CD14-positive monocyte (primary cell): Measurements from ENCODE around the gene NUDT16. TPM values are rescaled to one million over a fixed set of nuclear protein-coding genes. Genes with fewer than 3 reads are reported as not detected.

Experiments used
- DNase-seq, 3 donors: peaks; one replicate each; pipeline ENCODE4 v3.0.0-alpha.2; 2011 to 2022
- H2AFZ ChIP-seq: 2 replicates; pipeline ENCODE4 v1.6.0; 2012; ENCODE audit warnings: mild to moderate bottlenecking, low read depth, low read length, inconsistent platforms; ENCODE audit not compliant: insufficient read depth, poor library complexity, severe bottlenecking
- H3K27ac ChIP-seq, 2 donors: 1 replicate in 1 of 2; 2 replicates in 1 of 2; pipeline ENCODE4 v1.5.1; 2012 to 2013; ENCODE audit warnings: low read length in 2 of 2, control low read depth in 1 of 2, inconsistent platforms in 1 of 2, low read depth in 1 of 2, mild to moderate bottlenecking in 1 of 2
- H3K27me3 ChIP-seq, 2 donors: one replicate each; pipeline versions ENCODE4 v1.6.0 to v1.6.1; 2011 to 2013; ENCODE audit warnings: low read length in 2 of 2; ENCODE audit not compliant: control insufficient read depth in 2 of 2, insufficient read depth in 2 of 2
- H3K36me3 ChIP-seq, 2 donors: replicated peaks in 1 of 2; 1 replicate in 1 of 2; 2 replicates in 1 of 2; pipeline versions ENCODE4 v1.5.1 to v1.6.1; 2012 to 2013; ENCODE audit warnings: low read length in 2 of 2, control low read depth in 1 of 2, inconsistent platforms in 1 of 2, mild to moderate bottlenecking in 1 of 2; ENCODE audit not compliant: insufficient read depth in 2 of 2, control insufficient read depth in 1 of 2
- H3K4me1 ChIP-seq, 2 donors: 1 replicate in 1 of 2; 2 replicates in 1 of 2; pipeline versions ENCODE4 v1.5.1 to v1.6.1; 2012 to 2013; ENCODE audit warnings: low read length in 2 of 2, control low read depth in 1 of 2, inconsistent platforms in 1 of 2, mild to moderate bottlenecking in 1 of 2, moderate library complexity in 1 of 2; ENCODE audit not compliant: insufficient read depth in 2 of 2, control insufficient read depth in 1 of 2
- H3K4me2 ChIP-seq: replicated peaks from 2 replicates; pipeline ENCODE3; 2012; ENCODE audit warnings: low read length, moderate library complexity, mild to moderate bottlenecking; ENCODE audit not compliant: poor library complexity, severe bottlenecking; ENCODE audit errors: extremely low read depth
- H3K4me3 ChIP-seq, 3 experiments: fragments of 200-600 bp in 1 of 3; sonication (generic) in 1 of 3; replicated peaks in 1 of 3; 1 replicate in 2 of 3; 2 replicates in 1 of 3; pipeline ENCODE4 v1.5.1; 2011 to 2013; ENCODE audit warnings: low read length in 3 of 3, mild to moderate bottlenecking in 3 of 3, control low read depth in 2 of 3, low read depth in 2 of 3, inconsistent platforms in 1 of 3, moderate library complexity in 1 of 3
- H3K79me2 ChIP-seq: 2 replicates; pipeline ENCODE4 v1.6.0; 2012; ENCODE audit warnings: mild to moderate bottlenecking, control low read depth, inconsistent platforms, low read length, moderate library complexity; ENCODE audit not compliant: insufficient read depth
- H3K9ac ChIP-seq: 2 replicates; pipeline ENCODE4 v1.6.0; 2017; ENCODE audit warnings: low read length, mild to moderate bottlenecking; ENCODE audit not compliant: insufficient read depth, poor library complexity, severe bottlenecking
- H3K9me3 ChIP-seq, 2 donors: replicated peaks in 1 of 2; 1 replicate in 1 of 2; 2 replicates in 1 of 2; pipeline versions ENCODE4 v1.5.1 to v1.6.1; 2012 to 2013; ENCODE audit warnings: low read length in 2 of 2, control low read depth in 1 of 2; ENCODE audit not compliant: control insufficient read depth in 1 of 2, insufficient read depth in 1 of 2
- H4K20me1 ChIP-seq: 2 replicates; pipeline ENCODE4 v1.6.0; 2012; ENCODE audit warnings: mild to moderate bottlenecking, low read length, control low read depth, moderate library complexity; ENCODE audit not compliant: insufficient read depth
- H3K27ac Mint-ChIP-seq, 7 donors: one replicate each; pipeline ENCODE4 v1.8.0; 2020; ENCODE audit warnings: mild to moderate bottlenecking in 7 of 7, mixed read lengths in 7 of 7, moderate library complexity in 6 of 7, inconsistent platforms in 2 of 7
- H3K27me3 Mint-ChIP-seq, 3 donors: one replicate each; pipeline ENCODE4 v1.8.0; 2021 to 2022; ENCODE audit warnings: low read depth in 3 of 3, mild to moderate bottlenecking in 3 of 3, mixed read lengths in 3 of 3, moderate library complexity in 3 of 3, inconsistent platforms in 1 of 3
- H3K36me3 Mint-ChIP-seq, 2 donors: one replicate each; pipeline ENCODE4 v1.8.0; 2020; ENCODE audit warnings: mixed read lengths in 2 of 2, inconsistent platforms in 1 of 2, mild to moderate bottlenecking in 1 of 2
- H3K4me1 Mint-ChIP-seq: one replicate; pipeline ENCODE4 v1.8.0; 2020; ENCODE audit warnings: mild to moderate bottlenecking, mixed read lengths
- H3K4me3 Mint-ChIP-seq, 2 donors: one replicate each; pipeline ENCODE4 v1.8.0; 2020; ENCODE audit warnings: mild to moderate bottlenecking in 2 of 2, mixed read lengths in 2 of 2, moderate library complexity in 1 of 2
- H3K9me3 Mint-ChIP-seq, 7 donors: one replicate each; pipeline ENCODE4 v1.8.0; 2020 to 2022; ENCODE audit warnings: mixed read lengths in 7 of 7, mild to moderate bottlenecking in 6 of 7, moderate library complexity in 6 of 7, inconsistent platforms in 2 of 7
- CTCF ChIP-seq: fragments of 200-600 bp; IDR thresholded peaks from one replicate; pipeline ENCODE4 v1.8.0; 2022; ENCODE audit warnings: antibody characterized with exemption, mild to moderate bottlenecking
- WGBS: methylation state at CpG from one replicate; pipeline ENCODE4 v1.1.5; 2013; ENCODE audit warnings: missing lambda C conversion rate; ENCODE audit not compliant: insufficient coverage; 5-methylcytosine and 5-hydroxymethylcytosine counted together
- intact Hi-C, 2 donors: fragments of 100-400 bp; cut with micrococcal nuclease; formaldehyde crosslinking; loops; one replicate each; pipeline versions ENCODE4 v1.15.0 to v1.15.1; 2023
- polyA plus RNA-seq, 3 donors: library from polyadenylated mRNA; depleted of rRNA in 1 of 3; unstranded in 2 of 3; stranded (reverse) in 1 of 3; fragments of 300-500 nt in 2 of 3; fragments of >200 nt in 1 of 3; fragmentation: Illumina TruSeq in 2 of 3; gene quantifications; 1 replicate in 2 of 3; 2 replicates in 1 of 3; pipeline ENCODE4 v1.2.3, GENCODE V29; 2012 to 2021

The NUDT16 gene
- polyA plus RNA-seq, 3 donors: 23.6 to 27.0 (median 27.0) TPM

- H3K36me3 ChIP-seq: no peaks in the 10 kb centered on the region
- H3K4me1 Mint-ChIP-seq: peaks cover 11% of the 10 kb centered on the region
- intact Hi-C loops: no loop called here
- H3K9ac ChIP-seq: no peak overlapping the region
- no peaks in the 10 kb centered on the region for H3K27me3 ChIP-seq
- H3K9me3 ChIP-seq: no peaks in the 10 kb centered on the region
- no peak overlapping the region for H3K27ac Mint-ChIP-seq
- H3K4me2 ChIP-seq: no peak overlapping the region
- H3K4me3 ChIP-seq: no peak overlapping the region
- H3K4me3 Mint-ChIP-seq: no peak overlapping the region
- no peak overlapping the region for H3K27ac ChIP-seq
- no peak for TF ChIP-seq CTCF
- peaks cover 6 to 11% of the 10 kb centered on the region in 2 donors for H3K4me1 ChIP-seq
- no peak overlapping the region for H2AFZ ChIP-seq
- no peak for DNase-seq
- H3K27me3 Mint-ChIP-seq: peaks cover 0 to 1% (median 0%) of the 10 kb centered on the region in 3 donors
- WGBS: 100% methylated on average over 3 of the region's 4 CpGs
- H4K20me1 ChIP-seq: no peaks in the 10 kb centered on the region
- no peaks in the 10 kb centered on the region for H3K79me2 ChIP-seq
- no peaks in the 10 kb centered on the region for H3K36me3 Mint-ChIP-seq
- peaks cover 0 to 4% (median 0%) of the 10 kb centered on the region in 7 donors for H3K9me3 Mint-ChIP-seq
These were observed 16.3 kb downstream of the NUDT16 start for GRCh38 chr3:131397889-131398288.

GRCh38 chr3:131401978-131402377 lies 20.4 kb downstream of the NUDT16 start:
- no peak overlapping the region for H3K9ac ChIP-seq
- peaks cover 6 to 13% of the 10 kb centered on the region in 2 donors for H3K4me1 ChIP-seq
- H4K20me1 ChIP-seq: no peaks in the 10 kb centered on the region
- H3K9me3 Mint-ChIP-seq: peaks cover 0 to 10% (median 3%) of the 10 kb centered on the region in 7 donors
- peaks cover 0 to 3% of the 10 kb centered on the region in 2 donors for H3K9me3 ChIP-seq
- peak overlapping the region in 1 of 2 donors; percentile 4 for H3K27ac ChIP-seq
- no peaks in the 10 kb centered on the region for H3K79me2 ChIP-seq
- WGBS: 100% methylated on average over 2 of the region's 3 CpGs
- H3K4me2 ChIP-seq: no peak overlapping the region
- no peaks in the 10 kb centered on the region for H3K36me3 ChIP-seq
- H3K27me3 ChIP-seq: no peaks in the 10 kb centered on the region
- no peak overlapping the region for H3K4me3 ChIP-seq
- peaks cover 0 to 3% (median 0%) of the 10 kb centered on the region in 3 donors for H3K27me3 Mint-ChIP-seq
- no peak for TF ChIP-seq CTCF
- H3K36me3 Mint-ChIP-seq: no peaks in the 10 kb centered on the region
- H3K4me3 Mint-ChIP-seq: no peak overlapping the region
- DNase-seq: no peak
- no peak overlapping the region for H2AFZ ChIP-seq
- peaks cover 11% of the 10 kb centered on the region for H3K4me1 Mint-ChIP-seq
- H3K27ac Mint-ChIP-seq: peak overlapping the region in 1 of 7 donors; percentile 44
- intact Hi-C loops: no loop called here
